DMS 273 (cell line): ENCODE results near the gene ETNK2.

ENCODE experiments used
- DNase-seq: peaks from one replicate; lab custom pipeline; 2025; ENCODE audit not compliant: unreplicated experiment; lab: John Stamatoyannopoulos, UW

Gene ETNK2

DNA sequence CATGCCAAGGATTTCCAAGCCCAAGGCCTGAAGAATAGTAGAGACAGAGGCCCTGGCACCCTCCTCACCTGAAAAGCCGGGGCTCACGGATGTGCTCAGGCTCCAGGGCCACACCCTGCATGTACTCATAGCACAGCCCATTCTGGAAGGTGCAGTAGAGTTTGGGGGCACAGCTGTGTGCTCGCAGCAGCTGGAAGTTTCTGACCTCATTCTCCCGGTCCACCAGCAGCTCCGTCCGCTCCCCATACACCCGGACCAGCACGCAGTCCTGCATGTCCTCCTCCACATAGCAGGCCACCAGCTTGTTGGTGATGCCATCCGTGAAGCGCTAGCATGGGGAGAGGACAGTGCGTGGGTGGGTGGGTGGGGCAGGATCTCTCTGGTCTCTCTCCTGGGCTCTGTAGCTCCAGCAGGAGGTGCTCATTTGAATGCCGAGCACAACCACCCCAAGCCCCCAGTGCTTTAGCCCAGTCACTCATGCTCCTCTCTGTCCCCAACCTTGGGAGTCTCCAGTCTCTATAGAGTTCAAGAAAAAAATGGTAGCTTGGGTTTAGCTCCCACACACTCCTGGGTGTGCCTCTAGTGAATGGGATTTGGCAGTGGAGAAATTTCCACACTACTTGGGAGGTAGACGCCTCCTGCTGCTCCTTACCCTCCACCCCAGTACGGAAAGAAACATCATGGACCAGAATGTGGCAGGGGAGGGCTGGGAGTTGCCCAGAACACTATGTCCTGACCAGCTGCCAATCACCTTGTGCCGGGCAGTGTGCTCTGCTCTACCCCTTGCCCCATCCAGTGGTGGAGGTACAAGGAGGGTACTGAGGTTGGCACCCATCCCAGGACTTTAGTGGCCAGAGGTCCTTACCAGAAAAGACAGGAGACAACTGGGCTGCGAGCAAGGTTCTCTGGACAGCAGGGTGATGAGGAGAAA is 1.9 kb downstream of the ETNK2 start:
- no peak for DNase-seq

GRCh38 chr1:204149107-204149506 is 2.7 kb downstream of the ETNK2 start:
- DNase-seq: no peak

DNA sequence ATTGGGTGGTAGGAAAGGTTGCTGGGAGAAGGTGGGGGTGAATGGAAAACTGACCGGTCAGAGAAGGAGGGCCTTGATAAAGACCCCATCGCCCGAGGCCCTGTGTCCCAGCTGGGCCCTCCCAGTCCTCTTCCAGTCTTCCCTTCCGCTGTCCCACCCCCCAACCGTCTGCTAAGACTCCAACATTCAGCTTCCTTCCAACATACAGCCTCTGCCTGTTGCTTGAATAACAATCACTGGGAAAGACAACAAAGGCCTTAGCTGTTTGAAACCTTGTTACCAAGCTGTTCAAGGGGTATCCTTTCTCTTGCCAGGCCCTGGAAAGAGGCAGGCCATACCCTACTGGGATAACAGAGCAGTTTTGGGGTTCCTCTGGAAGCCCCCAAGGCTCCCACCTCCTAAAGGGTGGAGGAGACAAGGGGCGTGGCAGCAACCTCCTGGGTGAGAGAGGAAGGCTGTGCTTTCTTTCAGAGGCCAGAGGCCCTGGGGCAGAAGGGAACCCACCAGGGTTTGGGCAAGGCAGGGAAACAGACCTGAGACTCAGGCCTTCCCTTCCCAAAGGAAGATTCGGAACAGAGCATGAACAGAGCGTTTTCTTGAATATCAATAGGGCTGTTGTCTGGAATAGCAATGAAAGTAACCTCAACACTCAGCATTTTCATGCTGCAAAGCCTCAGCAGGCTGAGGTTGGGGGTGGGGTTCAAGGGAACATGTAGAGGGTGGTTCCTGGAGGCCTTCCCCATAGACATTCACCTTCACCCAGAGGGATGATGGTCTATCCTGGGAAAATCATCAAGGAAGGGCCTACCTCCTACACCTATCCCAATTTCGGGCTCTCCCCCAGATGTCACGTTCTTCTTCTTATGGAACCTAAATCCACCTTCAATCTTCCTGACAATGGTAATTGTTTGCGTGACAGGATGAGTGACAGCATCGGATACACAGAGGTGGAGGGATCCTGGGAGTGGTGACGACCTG is 4.1 kb downstream of the ETNK2 start:
- DNase-seq: no peak

GRCh38 chr1:204146965-204147364 is 4.9 kb downstream of the ETNK2 start:
- no peak for DNase-seq

DNA sequence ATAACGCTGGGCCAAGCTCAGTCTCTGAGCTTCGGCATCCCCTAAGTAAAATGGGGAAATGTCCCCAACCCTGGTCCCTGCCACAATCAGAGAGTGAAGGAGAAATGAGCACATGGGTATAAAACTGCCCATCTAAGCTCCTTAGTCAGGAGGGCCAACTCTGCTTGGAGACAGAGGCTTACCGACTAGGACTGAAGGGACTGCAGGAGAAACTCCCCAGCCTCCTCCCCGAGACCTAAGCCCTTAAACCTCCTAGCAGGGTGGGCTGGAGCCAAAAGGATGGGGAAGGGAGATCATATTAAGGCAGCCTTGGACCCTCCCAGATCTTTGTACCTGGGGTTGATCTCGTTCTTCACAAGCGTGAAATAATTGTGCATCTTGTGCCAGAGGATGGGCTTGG is 5.5 kb downstream of the ETNK2 start:
- no peak for DNase-seq

DNA sequence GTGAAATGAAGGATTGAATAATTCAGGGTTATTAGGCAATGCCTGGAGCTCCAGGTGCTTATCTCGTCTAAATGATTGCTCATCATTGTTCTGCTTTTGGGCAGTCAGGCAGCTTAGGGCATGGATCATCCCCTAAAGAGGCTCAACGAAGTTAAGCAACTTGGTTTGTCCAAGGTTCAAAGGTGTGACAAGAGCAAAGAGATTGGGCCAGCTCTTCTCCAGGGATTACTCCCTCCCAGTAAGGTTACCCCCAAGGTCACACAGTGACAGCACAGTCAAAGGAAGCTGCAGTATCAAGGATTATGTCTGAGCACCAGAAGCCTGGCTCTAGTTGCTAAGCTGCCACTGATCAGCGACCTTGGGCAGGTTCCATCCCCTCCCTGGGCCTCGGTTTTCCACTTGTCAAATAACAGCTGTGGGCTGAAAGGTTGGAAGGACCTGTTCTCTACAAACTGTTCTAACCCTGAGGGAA is 6.8 kb downstream of the ETNK2 start:
- DNase-seq: no peak

DNA sequence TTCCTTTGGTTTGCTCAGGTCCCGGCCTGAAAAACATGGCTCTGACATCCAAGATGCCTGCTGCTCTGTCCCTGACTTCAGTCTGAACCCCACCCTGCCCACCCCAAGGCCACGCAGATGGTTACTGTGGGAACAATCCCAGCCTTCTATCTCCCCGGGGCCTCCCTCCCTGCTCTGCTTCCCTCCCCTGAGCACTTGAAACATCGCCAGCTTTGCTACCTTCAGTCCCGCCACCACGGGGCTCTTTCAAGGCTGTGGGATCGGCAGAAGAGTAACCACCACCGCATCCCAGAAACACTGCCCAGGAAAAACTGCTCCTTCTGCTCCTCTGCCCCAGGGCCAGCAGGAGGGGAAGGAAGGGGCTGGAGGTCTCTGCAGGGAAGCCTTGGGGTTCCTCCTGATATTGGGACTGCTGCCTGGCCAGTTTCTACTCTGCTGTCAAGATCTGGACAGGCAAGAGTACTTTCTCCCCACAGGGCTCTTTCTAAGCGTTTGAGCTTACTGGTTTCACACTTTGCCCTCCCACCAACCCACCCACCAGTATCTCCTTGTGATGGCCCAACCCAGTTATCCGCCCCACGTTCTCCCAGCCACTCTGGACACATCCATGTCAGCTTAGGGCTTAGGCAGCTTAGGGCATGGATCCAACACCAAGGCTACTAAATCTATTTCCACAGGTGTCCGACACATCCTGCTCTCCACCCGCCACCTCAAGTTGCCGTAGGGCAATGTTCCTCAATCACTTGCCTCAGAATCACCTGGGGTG is 8.4 kb downstream of the ETNK2 start:
- peak; percentile 20 for DNase-seq

- no peak for DNase-seq
Measured at GRCh38 chr1:204142032-204142974, 9.5 kb downstream of the ETNK2 start.

GRCh38 chr1:204141131-204141530 is 10.7 kb downstream of the ETNK2 start:
- no peak for DNase-seq

DNA sequence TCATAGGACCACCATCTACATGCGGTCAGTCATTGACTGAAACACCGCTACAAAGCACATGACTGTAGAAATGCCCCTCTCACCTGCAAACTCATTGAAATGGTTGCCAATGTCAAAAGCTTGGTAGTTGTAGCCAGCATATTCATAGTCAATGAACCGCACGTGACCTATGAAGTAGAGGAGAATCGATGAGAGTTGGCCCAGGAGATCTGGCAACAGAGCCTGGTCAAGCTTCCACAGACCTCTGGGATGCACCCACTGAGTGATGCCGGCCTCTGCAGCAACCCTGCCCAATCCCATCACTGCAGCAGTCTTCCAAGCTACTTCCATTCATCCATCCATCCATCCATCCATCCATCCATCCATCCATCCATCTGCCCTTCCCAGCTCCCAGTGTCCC is 11.9 kb downstream of the ETNK2 start:
- no peak for DNase-seq

GRCh38 chr1:204139088-204139487 is 12.8 kb downstream of the ETNK2 start:
- DNase-seq: no peak

- DNase-seq: no peak
Measured at GRCh38 chr1:204136814-204137213, 15.0 kb downstream of the ETNK2 start.

DNA sequence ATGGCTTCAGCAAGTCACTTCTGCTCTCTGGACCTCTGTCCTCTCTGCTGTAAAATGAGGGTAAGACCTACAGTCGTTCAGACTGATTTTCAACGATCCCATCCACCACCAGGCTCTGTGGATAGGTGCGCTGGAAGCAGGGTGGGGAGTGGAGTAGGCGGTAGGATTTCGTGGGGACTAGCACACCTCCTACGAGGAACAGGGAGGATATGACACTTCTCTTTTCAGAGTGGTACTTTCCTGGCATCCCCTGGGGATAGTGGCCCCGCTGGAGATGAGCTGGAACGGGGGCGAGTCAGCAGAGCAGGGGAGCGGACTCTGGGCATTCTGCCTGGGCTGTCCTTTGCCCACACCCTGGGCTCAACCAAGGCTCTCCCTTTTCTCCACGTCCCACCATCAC is 17.7 kb downstream of the ETNK2 start:
- DNase-seq: no peak

DNA sequence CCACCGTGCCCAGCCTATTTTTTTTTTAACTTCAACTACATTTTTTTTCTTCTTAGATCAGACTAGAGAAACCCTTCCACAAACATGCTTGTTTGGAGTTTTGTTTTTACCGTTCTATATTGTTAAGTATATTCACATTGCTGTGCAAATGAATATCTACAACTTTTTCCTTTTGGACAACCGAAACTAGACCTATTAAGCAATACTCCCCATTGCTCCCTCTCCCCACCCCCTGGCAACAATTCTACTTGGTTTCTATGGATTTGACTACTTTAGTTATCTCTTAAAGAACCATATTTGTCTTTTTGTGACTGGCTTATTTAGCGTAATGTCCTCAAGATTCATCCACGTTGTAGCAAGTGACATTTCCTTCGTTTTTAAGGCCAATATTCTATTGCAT is 19.1 kb downstream of the ETNK2 start:
- DNase-seq: no peak

GRCh38 chr1:204131978-204132377 is 19.9 kb downstream of the ETNK2 start:
- DNase-seq: no peak

DNA sequence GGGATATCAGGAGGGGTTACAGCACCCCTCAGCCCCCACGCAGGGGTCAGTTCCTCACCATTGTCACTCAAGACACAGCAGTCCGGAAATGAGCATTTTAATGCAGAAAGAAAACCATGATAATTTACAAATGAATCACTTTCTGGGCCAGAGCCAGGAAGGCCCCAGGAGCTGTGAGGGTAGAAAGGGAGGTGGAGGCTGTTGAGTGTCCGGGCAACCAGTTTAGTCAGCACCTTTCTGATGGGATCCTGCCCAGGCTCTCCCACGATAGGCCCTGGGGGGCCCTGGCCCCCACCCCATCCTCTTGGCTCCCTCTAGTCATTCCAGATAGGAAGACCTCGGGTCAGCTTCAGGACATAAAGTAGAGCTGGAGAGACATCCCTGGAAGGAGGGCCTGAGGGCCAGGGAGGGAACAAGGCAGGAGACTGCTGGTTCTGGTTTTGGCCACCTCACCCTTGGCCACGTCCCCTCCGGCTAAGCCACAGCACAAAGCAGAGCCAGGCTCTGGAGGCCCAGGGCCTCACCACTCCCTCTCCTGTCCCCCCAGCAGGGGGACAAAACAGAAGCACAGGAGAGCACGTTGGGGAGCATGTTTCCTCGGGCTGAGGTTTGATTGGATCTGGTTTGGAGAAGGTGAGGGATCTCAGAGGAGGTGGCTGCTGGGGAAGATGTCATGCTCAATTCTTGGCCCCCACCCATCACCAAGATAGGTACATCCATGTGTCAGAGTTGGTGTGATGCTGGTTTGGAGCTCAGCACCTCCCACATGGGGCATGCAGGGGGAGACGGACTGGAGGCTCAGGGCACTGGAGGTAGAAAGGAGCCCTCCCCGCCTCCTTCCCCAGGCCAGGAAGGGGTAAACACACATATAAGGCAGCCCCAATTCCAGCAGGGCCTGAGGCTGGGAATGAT is 20.6 kb downstream of the ETNK2 start:
- DNase-seq: no peak

- DNase-seq: peak; percentile 29
Measured at GRCh38 chr1:204130178-204130577, 21.7 kb downstream of the ETNK2 start.

DNA sequence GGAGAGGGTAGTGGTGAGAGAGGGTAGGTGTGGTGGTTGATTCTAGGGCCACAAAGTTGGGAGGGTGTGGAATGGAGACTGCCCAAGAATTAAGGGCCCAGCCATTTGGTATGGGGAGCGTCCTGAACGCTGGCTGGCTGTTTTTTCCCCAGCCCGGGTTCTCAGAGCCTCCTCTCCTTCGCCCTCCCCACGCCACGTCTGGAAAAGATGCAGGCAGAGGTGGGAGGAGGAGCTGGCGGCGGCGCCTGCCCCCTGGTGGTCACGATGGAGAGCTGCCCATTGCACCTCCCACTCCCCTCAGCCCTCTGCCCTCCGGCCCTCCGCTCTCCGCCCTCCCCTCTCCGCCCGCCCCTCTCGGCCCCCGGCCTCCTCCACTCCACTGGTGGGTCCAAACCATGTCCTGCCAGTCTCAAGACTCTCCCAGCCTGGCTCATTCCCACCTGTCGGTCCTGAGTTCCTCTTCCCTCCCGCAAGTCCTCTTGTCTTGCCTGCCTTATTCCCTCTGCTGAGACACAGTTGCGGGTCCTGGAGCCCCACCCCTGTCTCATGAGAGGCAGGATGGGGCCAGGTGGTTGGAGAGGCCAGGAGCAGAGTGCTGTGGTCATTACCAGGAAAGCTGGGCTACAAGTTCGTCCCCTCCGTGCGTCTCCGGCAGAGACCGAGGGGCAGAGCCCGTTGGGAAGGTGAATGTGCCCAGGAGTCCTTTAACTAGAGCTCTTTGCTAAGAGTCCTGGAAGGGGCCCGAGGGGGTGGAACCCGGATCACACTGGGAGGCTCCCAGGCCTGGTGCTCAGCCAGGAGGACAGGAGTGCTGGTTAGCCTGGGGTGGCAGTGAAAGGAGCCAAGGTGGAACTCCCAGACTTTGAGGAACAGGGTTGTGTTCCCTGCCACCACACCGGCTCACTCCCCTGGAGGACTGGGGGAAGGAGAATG is 22.6 kb downstream of the ETNK2 start:
- DNase-seq: peak; percentile 86
